ENCODE data around the gene ISM2.

- no peak for TF ChIP-seq POLR2AphosphoS5 (IDR thresholded peaks at IDR 0.05; ENCODE audit: low read depth, low read length)
- TF ChIP-seq POLR2A (IDR thresholded peaks at IDR 0.05; ENCODE audit: low read depth, low read length): no peak
- no peak for TF ChIP-seq TAF1 (IDR thresholded peaks at IDR 0.05; ENCODE audit: low read depth, low read length)
- no peak for TF ChIP-seq POU2F2 (IDR thresholded peaks at IDR 0.05; ENCODE audit: low read depth, low read length)
- no peak for TF ChIP-seq SPI1 (IDR thresholded peaks at IDR 0.05; ENCODE audit: low read depth, low read length)
- TF ChIP-seq PAX5 (IDR thresholded peaks at IDR 0.05; ENCODE audit: insufficient read depth, low read length, severe bottlenecking): no peak
These were observed 21.9 kb upstream of the ISM2 start for GRCh38 chr14:77520555-77520954.
